Medulla oblongata (tissue), 1 donor: ENCODE data around the gene CDC42BPG.
A peak's percentile ranks its signal among the peaks of the same experiment; 100 is the strongest.

Experiments used
- DNase-seq: peaks from one replicate; pipeline ENCODE4 v3.0.0-alpha.2; 2015; ENCODE audit errors: extremely low spot score

The CDC42BPG gene, protein sequence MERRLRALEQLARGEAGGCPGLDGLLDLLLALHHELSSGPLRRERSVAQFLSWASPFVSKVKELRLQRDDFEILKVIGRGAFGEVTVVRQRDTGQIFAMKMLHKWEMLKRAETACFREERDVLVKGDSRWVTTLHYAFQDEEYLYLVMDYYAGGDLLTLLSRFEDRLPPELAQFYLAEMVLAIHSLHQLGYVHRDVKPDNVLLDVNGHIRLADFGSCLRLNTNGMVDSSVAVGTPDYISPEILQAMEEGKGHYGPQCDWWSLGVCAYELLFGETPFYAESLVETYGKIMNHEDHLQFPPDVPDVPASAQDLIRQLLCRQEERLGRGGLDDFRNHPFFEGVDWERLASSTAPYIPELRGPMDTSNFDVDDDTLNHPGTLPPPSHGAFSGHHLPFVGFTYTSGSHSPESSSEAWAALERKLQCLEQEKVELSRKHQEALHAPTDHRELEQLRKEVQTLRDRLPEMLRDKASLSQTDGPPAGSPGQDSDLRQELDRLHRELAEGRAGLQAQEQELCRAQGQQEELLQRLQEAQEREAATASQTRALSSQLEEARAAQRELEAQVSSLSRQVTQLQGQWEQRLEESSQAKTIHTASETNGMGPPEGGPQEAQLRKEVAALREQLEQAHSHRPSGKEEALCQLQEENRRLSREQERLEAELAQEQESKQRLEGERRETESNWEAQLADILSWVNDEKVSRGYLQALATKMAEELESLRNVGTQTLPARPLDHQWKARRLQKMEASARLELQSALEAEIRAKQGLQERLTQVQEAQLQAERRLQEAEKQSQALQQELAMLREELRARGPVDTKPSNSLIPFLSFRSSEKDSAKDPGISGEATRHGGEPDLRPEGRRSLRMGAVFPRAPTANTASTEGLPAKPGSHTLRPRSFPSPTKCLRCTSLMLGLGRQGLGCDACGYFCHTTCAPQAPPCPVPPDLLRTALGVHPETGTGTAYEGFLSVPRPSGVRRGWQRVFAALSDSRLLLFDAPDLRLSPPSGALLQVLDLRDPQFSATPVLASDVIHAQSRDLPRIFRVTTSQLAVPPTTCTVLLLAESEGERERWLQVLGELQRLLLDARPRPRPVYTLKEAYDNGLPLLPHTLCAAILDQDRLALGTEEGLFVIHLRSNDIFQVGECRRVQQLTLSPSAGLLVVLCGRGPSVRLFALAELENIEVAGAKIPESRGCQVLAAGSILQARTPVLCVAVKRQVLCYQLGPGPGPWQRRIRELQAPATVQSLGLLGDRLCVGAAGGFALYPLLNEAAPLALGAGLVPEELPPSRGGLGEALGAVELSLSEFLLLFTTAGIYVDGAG (N-terminal part only)

DNA sequence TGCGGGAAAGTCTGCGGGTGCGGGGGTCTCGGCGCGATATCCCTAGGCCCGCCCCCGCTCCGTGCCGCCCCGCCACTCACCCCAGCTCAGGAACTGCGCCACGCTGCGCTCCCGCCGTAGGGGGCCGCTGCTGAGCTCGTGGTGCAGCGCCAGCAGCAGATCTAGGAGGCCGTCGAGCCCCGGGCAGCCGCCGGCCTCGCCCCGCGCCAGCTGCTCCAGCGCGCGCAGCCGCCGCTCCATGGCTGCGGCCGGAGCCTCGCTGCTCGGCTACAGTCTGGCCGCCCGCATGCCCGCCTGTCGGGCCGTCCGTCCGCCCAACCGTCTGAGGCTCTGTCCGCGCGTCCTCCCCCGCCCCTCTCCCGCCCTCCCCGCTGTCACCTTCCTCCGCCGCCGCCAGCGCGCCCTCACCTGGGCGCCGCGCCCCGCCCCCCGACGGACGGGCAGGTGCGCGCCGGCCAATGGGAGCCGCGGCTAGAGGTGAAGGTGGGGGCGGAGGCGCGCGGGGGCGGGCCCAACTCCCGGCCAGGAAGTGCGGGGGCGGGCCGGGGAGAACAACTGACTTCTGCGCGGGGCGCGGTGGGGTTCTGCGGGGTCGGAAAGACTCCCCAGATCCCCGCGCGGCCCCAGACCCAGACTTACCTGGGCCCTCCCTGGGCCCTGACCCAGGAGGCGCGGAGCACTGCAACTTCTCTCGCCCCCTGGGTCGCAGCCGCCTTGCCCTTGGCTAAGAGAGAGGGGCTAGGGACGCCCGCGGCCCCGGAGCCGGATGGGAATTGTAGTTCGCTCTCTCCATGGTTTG lies at the start of gene CDC42BPG:
Gene CDC42BPG (minus strand): TSS at position 324 of the 799 bp plus-strand sequence. CDS start 84 bp downstream, at position 240.
- no peak for DNase-seq

DNA sequence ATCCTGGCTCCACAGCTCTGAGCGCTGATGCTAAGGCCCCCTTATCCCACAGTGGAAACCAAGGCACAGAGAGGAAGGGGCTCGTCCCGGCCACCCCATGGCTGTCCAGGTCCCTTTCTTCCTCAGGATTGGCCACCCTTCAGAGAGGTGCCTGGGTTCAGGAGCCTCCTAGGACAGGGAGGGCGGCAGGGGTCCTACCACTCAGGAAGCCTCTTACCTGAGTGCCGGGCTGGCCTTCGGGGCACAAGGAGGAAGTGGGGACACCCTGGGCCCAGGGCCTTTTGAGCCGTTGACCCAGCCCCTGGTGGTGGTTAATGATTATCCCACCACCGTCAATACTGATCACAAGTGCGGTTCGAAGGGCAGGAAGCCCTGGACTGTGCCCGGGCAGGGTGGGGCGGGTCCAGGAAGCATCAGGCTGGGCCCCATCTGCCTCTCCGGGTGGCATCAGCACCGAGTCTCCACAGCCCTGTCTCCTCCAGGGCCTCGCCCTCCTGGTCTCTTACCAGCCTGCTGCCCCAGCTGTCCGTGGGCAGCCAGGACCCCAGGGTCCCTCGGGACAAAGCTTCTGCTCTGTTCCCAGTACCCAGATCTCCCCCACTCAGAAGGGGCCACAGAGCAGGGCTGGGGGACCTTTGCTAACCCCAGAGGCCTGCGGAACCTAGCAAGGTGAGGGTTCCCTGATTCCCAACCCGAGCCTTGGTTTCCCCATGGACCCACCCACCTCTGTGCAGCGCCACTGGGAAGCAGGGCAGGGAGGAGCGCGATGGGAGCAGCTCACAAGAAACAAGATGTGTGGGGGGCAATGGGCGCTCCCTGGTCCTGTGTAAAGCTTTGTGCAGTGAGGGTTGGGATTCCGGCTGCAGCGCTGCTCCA lies 49.0 kb upstream of the CDC42BPG start:
- no peak for DNase-seq

GRCh38 chr11:64892838-64893193 lies 48.4 kb upstream of the CDC42BPG start:
- no peak for DNase-seq

- DNase-seq, result no peak
Observed at GRCh38 chr11:64892411-64892831, 48.0 kb upstream of the CDC42BPG start.

DNA sequence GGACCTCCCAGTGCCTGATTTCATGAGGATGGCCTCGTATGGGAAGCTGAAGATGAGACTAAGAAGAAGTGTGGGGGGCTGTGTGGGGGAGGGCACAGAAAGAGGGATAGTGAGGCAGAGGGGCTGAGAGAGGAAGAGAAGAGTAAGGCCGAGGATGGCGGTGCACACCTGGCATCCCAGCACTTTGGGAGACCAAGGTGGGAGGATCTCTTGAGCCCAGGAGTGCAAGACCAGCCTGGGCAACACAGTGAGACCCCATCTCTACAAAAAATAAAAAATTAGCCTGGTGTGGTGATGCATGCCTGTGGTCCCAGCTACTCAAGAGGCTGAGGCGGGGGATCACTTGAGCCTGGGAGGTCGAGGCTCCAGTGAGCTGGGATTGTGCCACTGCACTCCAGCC lies 47.4 kb upstream of the CDC42BPG start:
- DNase-seq, result no peak

DNA sequence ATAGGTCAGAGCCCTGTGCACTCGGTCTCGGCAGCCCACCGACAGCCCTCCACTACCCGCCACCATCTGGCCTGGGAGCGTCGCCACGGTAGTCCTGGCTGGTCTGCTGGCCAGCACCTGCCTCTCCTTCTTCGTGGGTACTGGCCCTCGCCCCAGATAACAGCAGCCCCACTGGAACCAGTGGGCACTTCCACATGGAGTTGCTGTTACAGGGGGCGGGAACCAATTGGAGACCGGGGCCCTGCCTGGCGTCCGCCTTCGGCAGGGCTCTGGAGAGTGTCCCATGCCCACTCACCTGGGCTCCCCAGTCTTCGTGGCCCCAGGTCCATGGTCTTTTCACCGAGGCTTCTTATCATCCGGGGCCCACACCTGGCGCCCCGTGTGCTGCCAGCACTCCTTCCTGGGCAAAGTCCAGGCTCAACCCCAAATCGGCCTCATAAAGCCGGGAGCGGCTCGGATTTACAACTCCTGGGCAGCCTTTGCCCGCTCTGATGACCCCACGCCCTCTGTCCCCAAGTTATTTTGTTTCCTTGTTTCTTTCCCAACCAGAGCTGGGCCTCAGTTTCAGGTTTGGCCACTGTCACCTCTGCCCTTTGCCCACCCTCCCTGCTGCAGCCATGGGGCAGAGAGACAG lies 46.9 kb upstream of the CDC42BPG start:
- no peak for DNase-seq

DNA sequence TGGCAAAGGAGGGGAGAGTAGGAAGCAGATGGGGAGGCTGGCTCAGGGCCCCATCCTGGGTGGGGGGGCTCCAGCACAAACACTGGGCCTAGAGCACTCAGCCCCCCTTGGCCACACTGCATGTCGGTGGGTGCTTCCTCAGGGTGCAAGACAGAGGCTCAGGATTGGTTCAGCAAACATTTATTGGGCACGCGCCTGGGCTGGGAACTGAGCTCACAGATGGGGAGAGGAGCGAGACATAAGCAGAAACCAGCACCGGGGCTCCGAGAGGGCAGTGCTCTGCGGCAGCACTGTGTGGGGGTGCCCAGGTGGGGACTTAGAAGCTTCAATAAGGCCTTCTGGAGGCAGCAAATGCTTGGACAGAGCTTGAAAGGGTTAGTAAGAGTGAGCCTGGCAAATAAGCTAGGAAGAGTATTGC lies 46.1 kb upstream of the CDC42BPG start:
- DNase-seq, result no peak

DNA sequence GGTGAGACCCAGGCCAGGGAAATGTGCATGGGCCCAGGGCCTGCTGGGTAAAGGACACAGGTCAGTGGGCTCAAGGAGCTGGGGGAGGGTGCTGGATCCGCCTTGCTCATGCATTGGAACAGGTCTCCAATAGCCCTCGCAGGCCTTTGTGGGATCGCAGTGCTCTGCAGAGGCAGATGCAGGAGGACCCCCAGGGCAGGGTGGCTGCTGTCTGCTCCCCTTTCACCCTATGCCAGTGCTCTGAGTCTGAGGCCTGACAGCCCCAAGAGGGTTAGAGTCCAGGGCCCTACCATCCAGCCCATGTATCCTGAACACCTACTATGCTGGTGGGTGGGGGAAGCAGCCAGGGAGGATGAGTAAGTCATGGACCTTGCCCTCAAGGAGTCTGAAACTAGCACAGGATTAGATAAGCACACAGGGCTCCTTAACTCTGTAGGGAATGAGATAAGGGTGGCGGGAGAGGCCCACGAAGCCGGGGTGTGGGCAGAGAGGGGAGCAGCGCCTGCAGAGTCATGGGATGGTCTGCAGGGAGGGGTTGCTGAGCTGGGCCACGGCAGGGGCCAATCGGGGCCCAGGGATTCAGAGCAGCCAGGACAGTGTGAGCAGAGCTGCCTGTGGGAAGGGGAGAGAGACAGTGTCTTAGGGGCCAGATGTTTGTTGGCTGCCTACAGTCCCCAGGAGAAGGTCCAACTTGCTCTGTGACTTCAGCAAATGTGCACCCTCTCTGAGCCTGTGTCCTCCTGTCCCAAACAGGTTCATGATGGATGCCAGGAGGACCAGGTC lies 44.5 kb upstream of the CDC42BPG start:
- no peak for DNase-seq

DNA sequence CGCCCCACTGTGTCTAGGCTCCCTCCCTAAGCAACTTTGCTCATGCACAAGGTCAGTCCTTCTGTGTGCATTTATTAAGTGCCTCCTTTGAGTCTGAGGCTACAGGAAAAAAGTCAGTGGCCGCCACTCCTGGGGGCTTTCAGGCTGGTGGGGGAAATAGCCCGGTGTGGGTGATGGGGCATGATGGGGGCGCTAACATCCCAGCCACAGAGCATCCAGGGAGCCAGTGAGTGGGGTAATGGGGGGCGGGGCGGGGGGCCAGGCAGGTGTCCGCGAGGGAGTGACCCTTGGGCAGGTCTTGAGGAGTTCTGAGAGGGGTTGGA lies 43.9 kb upstream of the CDC42BPG start:
- no peak for DNase-seq

GRCh38 chr11:64887757-64888405 lies 43.4 kb upstream of the CDC42BPG start:
- DNase-seq, result peak; percentile 74

GRCh38 chr11:64887234-64887756 lies 42.8 kb upstream of the CDC42BPG start:
- no peak for DNase-seq

DNA sequence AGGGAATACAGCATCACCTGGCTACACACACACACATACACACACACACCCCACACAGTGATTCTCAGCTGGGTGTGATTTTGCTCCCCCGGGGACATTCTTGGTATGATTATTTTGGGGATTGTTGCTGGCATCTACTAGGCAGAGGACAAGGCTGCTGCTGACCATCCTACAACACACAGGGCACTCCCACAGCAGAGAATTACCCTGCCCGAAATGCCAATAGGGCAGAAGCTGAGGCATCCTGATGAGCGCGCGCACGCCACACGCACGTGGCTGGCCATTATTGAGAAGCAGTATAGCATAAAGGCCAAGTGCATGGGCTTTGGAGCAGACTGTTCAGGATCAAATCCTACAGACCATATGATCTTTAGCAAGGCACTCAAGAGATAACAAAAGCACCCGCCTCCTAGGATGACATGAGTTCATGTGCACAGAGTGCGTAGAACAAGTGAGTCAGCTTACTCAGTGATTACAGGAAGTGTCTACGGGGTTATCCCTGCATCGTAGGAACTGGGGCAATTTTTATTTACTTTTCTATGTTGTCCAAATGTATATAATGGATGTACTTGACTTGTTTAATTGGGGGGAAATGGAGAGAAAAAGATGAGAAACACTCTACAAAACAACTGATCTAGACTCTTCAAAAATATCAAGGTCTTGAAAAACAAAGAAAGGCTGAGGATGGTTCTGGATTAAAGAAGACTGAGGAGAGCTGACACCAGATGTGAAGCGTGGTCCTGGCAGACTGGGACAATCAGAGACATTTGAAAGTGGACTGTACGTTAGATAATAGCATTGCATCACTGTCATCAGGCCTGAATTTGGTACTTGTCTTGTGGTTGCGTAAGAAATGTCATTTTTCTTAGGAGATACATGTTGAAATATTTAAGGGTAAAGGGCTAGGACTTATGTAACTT lies 41.2 kb upstream of the CDC42BPG start:
- no peak for DNase-seq

DNA sequence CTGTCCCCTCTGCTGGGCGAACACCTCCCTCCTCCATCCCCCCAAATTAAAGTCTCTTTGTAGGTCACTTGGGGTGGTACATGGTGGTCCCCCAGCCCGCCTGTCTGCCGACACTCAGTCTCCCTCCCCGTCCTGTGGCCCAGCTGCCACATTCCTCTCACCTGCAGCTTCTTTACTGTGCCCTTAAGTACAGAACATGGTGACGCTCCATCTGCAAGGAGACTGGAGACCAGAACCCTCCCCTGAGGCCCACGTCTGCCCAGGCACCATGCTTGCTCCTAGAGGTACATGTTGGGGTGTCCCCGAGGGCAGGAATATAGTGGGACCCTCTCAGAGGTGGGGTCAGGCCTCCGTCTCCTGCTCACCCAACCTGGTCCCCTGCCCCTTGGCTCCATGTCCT lies 39.6 kb upstream of the CDC42BPG start:
- no peak for DNase-seq

DNA sequence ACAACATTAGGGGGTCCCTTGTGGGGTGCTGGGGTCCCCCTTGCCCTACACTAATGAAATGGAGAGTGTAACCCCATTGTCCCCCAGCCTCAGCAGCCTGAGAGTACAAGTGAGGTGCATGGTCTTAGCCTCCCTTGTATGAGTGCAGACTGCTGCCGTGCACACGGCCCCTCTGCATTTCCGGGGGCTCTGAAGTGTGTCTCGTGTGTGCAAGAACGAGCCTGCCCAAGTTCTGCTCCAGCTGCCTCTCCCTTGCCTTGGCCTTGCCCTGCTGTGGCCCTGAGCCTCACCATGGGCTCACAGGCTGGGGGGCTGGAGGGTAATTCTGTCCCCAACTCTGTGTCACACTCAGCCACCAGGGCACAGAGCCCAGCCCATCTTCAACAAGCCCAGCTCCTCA lies 39.1 kb upstream of the CDC42BPG start:
- DNase-seq, result no peak

DNA sequence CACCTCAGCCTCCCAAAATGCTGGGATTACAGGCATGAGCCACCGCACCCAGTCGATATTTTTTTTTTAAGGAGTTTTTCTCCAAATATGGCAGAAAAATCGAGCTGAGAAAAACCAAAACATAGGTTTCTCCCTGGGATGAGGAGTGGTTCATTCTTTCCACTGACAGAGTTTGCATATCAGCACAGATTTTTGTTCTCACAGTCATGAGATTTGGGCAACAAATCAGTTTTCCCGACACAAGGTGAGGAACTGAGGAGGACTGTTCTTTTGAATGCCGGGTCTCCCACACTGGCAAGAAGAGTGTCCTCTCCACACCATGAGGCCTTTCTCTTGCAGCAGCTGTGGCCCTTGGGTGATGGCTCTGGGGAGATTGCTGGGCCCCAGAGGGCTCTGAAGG lies 37.8 kb upstream of the CDC42BPG start:
- DNase-seq, result no peak

GRCh38 chr11:64881476-64881875 lies 37.0 kb upstream of the CDC42BPG start:
- no peak for DNase-seq
